Tibial nerve (tissue), 4 donors: ENCODE measurements around the gene MLLT10.

Source experiments
- EP300 ChIP-seq, 2 donors: sonication (generic); formaldehyde crosslinking; IDR thresholded peaks; one replicate each; pipeline ENCODE4 v1.6.1; 2017; ENCODE audit warnings: antibody characterized with exemption in 2 of 2, mild to moderate bottlenecking in 1 of 2
- POLR2A ChIP-seq, 2 donors: fragments of 450-650 bp; IDR thresholded peaks; one replicate each; pipeline ENCODE4 v1.6.1; 2017; ENCODE audit warnings: antibody characterized with exemption in 2 of 2, mild to moderate bottlenecking in 2 of 2, moderate library complexity in 2 of 2
- TF ChIP-seq, protein P1 (sequence below), 5 experiments: fragments of 200-600 bp in 3 of 5; fragments of 450-650 bp in 2 of 5; sonication (generic) in 3 of 5; IDR thresholded peaks; one replicate each; pipeline ENCODE4 v1.5.1; 2016 to 2019; ENCODE audit warnings: antibody characterized with exemption in 5 of 5, mild to moderate bottlenecking in 3 of 5, moderate library complexity in 2 of 5

DNA sequence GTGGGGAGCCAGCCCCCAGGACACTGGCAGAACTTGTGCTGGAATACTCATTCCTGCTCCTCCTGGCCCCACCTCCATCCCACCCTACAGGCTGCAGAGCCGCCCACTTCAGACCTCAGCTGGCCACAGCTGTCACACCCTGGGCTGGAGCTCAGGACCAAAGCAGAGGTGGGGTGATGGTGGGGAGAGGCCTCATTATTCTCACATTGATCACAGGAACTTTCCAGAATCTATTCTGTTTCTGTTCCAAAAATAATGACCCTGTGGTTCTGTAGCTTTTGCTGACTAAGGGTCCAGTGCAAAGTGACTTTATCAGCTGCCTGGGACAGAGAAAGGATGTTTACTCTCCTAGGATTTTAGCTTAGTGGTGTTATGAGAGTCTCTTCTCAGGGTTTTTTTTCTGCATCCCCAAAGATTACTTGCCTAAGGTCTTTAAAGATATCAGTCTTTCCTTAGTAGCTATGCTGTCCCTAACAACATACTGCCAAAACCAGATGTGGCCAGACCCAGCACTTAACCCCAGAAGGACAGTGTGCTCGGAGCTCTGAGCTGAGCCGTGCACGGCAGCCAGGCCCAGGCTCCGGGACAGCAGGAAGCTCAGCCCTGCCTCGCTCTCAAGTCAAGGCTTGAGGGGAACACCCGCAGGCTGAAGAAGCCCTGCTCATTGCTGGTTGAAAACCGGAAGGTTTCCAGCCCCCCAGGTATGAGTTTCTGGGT lies 223.3 kb downstream of the MLLT10 start:
- TF ChIP-seq, protein P1, sequence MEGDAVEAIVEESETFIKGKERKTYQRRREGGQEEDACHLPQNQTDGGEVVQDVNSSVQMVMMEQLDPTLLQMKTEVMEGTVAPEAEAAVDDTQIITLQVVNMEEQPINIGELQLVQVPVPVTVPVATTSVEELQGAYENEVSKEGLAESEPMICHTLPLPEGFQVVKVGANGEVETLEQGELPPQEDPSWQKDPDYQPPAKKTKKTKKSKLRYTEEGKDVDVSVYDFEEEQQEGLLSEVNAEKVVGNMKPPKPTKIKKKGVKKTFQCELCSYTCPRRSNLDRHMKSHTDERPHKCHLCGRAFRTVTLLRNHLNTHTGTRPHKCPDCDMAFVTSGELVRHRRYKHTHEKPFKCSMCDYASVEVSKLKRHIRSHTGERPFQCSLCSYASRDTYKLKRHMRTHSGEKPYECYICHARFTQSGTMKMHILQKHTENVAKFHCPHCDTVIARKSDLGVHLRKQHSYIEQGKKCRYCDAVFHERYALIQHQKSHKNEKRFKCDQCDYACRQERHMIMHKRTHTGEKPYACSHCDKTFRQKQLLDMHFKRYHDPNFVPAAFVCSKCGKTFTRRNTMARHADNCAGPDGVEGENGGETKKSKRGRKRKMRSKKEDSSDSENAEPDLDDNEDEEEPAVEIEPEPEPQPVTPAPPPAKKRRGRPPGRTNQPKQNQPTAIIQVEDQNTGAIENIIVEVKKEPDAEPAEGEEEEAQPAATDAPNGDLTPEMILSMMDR (IDR thresholded peaks at IDR 0.05): no peak
- no peak for TF ChIP-seq POLR2A (IDR thresholded peaks at IDR 0.05)
- TF ChIP-seq EP300 (IDR thresholded peaks at IDR 0.05): no peak
